A673 (cell line): ENCODE measurements around the gene TSPOAP1. TPM values are rescaled to one million over a fixed set of nuclear protein-coding genes. Genes with fewer than 3 reads are reported as not detected.

Experiments
- BruUV-seq: library from RNA; stranded (reverse); fragments of 400-500 nt; replicated peaks from 2 replicates; lab custom pipeline; 2021; lab: Mats Ljungman, UMichigan
- CTCF ChIA-PET: fragments of 300-600 bp; sonication (Branson Sonifier 250); formaldehyde crosslinking; loops from one replicate; lab custom pipeline; 2022; ENCODE audit warnings: antibody characterized with exemption; lab: Charles Lee
- POLR2A ChIA-PET: fragments of 300-600 bp; sonication (Branson Sonifier 250); formaldehyde crosslinking; loops from one replicate; lab custom pipeline; 2022; ENCODE audit warnings: antibody characterized with exemption; ENCODE audit not compliant: low non-redundant PET; lab: Charles Lee
- DNase-seq: peaks from one replicate; pipeline ENCODE4 v3.0.0-alpha.2; 2015; ENCODE audit warnings: low spot score
- H3K27ac ChIP-seq: fragments of 200-600 bp; sonication (generic); 2 replicates; pipeline ENCODE4 v1.5.1; 2016; ENCODE audit warnings: mixed run types, low read depth, mild to moderate bottlenecking, mixed read lengths, antibody characterized with exemption, low read length; ENCODE audit not compliant: poor library complexity, severe bottlenecking
- H3K27me3 ChIP-seq: fragments of 200-600 bp; sonication (generic); replicated peaks from 2 replicates; pipeline ENCODE4 v1.6.1; 2017; ENCODE audit warnings: mixed run types, low read depth, mild to moderate bottlenecking, mixed read lengths, antibody characterized with exemption, low read length; ENCODE audit not compliant: insufficient read depth, poor library complexity
- H3K36me3 ChIP-seq: fragments of 200-600 bp; sonication (generic); 2 replicates; pipeline ENCODE4 v1.6.1; 2016; ENCODE audit warnings: mixed run types, mild to moderate bottlenecking, mixed read lengths, antibody characterized with exemption, low read length; ENCODE audit not compliant: insufficient read depth, poor library complexity, severe bottlenecking
- H3K4me1 ChIP-seq: fragments of 200-600 bp; sonication (generic); 2 replicates; pipeline ENCODE4 v1.6.1; 2017; ENCODE audit warnings: mixed run types, mild to moderate bottlenecking, mixed read lengths, antibody characterized with exemption, low read length; ENCODE audit not compliant: insufficient read depth, poor library complexity, severe bottlenecking
- H3K4me3 ChIP-seq: fragments of 200-600 bp; sonication (generic); 2 replicates; pipeline ENCODE4 v1.5.1; 2016; ENCODE audit warnings: low read depth, mixed run types, mild to moderate bottlenecking, mixed read lengths, low read length; ENCODE audit not compliant: poor library complexity, severe bottlenecking
- H3K9me3 ChIP-seq: fragments of 200-600 bp; sonication (generic); 2 replicates; pipeline ENCODE4 v1.6.1; 2016; ENCODE audit warnings: mixed run types, low read depth, mild to moderate bottlenecking, mixed read lengths, antibody characterized with exemption, low read length; ENCODE audit not compliant: poor library complexity, severe bottlenecking
- CTCF ChIP-seq: fragments of 300-800, 200-600 bp; sonication (generic); conservative IDR thresholded peaks from 2 replicates; pipeline ENCODE4 v1.5.1; 2017; ENCODE audit warnings: low read depth, mild to moderate bottlenecking, antibody characterized with exemption, low read length, moderate library complexity, mixed read lengths
- EZH2 ChIP-seq: fragments of 200-600 bp; sonication (generic); IDR thresholded peaks from 2 replicates; pipeline ENCODE4 v1.6.1; 2017; ENCODE audit warnings: borderline replicate concordance, low read depth, mild to moderate bottlenecking, mixed read lengths, antibody characterized with exemption, low read length; ENCODE audit not compliant: poor library complexity, severe bottlenecking
- intact Hi-C: fragments of 100-400 bp; cut with micrococcal nuclease; formaldehyde crosslinking; loops from one replicate; pipeline ENCODE4 v1.10.0; 2022; ENCODE audit not compliant: unreplicated experiment
- total RNA-seq: library from RNA; stranded (reverse); gene quantifications from 2 replicates; pipeline ENCODE4 v1.2.3, GENCODE V29; 2021

TSPOAP1 gene
- total RNA-seq, 1 experiment from 2014 or later: 0.21 TPM

DNA sequence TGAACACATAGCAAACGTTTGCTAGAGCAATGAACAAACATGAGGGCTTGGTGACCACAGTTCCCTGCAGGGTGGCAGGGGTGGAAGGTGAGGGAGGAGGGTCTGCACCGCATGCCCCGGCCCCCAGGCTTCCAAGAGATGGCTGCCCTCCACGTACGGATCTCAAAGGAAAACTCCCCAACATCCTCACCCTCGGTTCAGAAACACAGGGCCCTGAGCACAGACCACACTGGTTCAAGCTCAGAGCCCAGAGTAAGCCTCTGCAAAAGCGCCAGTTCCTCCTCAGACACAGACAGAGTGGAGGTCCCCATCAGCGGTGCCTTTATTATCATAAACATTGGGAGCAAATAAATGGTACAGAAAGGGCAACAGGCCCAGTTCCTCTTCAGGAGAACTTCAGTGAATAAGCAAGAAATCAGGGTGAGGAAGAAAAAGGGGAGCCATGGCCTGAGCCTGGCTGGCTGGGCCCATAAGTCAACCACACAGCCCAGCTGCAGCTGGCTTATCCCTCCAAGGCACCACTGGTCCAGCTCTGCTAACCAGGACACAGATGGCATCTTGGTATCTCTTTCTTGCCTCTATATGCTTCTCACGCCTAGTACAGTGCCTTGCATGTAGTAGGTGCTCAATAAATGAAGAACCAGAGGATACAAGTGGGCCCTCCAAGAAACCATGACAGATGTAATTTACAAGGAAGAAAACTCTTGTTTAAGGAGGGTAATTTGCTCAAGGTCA is 58.9 kb downstream of the TSPOAP1 start:
- TF ChIP-seq EZH2 (no peak), CTCF (no peak)
- POLR2A ChIA-PET: no interaction called here
- no peaks in the 10 kb centered on the region for H3K9me3 ChIP-seq
- H3K36me3 ChIP-seq: no peaks in the 10 kb centered on the region
- peaks cover 7% of the 10 kb centered on the region for H3K27me3 ChIP-seq
- no peak for DNase-seq
- H3K4me1 ChIP-seq: no peaks in the 10 kb centered on the region
- H3K4me3 ChIP-seq: no peak overlapping the region
- BruUV-seq: no TSS peak
- CTCF ChIA-PET: interaction anchor here (0.6 kb wide), 1 partner anchor 40 kb away, joined by 3 read pairs; no protein-coding TSS in a partner anchor
- H3K27ac ChIP-seq: no peak overlapping the region
- intact Hi-C loops: no loop called here

- BruUV-seq: no TSS peak
- H3K27me3 ChIP-seq: peaks cover 15% of the 10 kb centered on the region
- TF ChIP-seq EZH2 (no peak), CTCF (no peak)
- no peak overlapping the region for H3K4me3 ChIP-seq
- no peak for DNase-seq
- H3K9me3 ChIP-seq: no peaks in the 10 kb centered on the region
- no peaks in the 10 kb centered on the region for H3K4me1 ChIP-seq
- CTCF ChIA-PET: no interaction called here
- no peaks in the 10 kb centered on the region for H3K36me3 ChIP-seq
- intact Hi-C loops: no loop called here
- no peak overlapping the region for H3K27ac ChIP-seq
- POLR2A ChIA-PET: no interaction called here
Observed at GRCh38 chr17:58268774-58269556, 59.6 kb downstream of the TSPOAP1 start.

DNA sequence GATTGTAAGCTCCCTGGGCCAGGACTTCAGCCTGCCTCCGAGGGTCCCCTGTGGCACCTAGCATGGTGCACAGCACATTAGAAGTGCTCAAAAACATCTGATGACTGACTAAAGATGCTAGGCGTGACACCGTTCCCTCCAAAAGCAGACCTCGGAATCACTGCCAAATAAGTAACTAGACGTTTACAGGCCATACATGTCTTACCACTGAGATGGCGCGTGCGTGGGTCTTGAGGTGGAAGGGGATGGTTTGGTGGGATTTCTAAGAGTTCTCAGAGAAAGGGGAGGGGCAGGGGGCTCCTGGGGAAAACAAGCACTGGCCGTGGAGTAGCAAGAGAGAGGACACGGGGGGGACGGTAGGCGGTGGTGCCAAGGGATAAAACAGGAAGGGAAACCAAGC is 60.3 kb downstream of the TSPOAP1 start:
- ChIA-PET POLR2A (no interaction called here), CTCF (no interaction called here)
- intact Hi-C loops: no loop called here
- no peaks in the 10 kb centered on the region for H3K4me1 ChIP-seq
- H3K36me3 ChIP-seq: no peaks in the 10 kb centered on the region
- TF ChIP-seq EZH2 (no peak), CTCF (no peak)
- H3K27me3 ChIP-seq: peaks cover 21% of the 10 kb centered on the region
- no peak overlapping the region for H3K4me3 ChIP-seq
- no peaks in the 10 kb centered on the region for H3K9me3 ChIP-seq
- no TSS peak for BruUV-seq
- no peak for DNase-seq
- H3K27ac ChIP-seq: no peak overlapping the region
